ENCODE data around the gene TMEM14C. TPM values are rescaled to one million over a fixed set of nuclear protein-coding genes. Genes with fewer than 3 reads are reported as not detected.

TMEM14C gene
- total RNA-seq, 2 donors from 2014 or later = 99.7 to 208 TPM

DNA sequence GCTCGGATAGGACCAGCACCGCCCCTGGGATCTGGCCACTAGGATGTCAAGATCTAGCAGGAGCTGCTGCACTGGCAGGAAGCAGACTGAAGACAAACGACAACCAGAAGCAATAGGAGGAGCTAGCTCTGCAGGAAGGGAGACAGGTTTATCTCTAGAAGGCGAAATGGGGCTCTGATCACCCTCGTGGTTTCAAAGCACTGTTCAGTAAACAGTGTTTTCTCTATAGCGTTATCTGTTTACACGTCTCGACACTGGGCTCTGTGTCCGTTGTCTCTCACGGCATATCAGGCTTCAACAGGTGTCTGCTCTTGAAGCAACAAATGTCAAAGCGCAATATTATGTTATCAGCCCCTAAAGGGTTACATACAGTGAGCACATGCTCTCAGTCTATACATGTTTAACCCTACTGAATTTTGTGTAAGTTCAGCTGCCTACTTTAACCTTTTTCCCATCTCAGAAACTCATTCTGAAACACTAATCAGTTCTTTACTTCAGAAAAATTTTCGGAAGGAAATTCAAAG, 48.6 kb downstream of the TMEM14C start:
- no peak for TF ChIP-seq POLR2A (IDR thresholded peaks at IDR 0.05)
- no peak for TF ChIP-seq POLR2AphosphoS5 (IDR thresholded peaks at IDR 0.05)
- TF ChIP-seq, protein P1, sequence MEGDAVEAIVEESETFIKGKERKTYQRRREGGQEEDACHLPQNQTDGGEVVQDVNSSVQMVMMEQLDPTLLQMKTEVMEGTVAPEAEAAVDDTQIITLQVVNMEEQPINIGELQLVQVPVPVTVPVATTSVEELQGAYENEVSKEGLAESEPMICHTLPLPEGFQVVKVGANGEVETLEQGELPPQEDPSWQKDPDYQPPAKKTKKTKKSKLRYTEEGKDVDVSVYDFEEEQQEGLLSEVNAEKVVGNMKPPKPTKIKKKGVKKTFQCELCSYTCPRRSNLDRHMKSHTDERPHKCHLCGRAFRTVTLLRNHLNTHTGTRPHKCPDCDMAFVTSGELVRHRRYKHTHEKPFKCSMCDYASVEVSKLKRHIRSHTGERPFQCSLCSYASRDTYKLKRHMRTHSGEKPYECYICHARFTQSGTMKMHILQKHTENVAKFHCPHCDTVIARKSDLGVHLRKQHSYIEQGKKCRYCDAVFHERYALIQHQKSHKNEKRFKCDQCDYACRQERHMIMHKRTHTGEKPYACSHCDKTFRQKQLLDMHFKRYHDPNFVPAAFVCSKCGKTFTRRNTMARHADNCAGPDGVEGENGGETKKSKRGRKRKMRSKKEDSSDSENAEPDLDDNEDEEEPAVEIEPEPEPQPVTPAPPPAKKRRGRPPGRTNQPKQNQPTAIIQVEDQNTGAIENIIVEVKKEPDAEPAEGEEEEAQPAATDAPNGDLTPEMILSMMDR (IDR thresholded peaks at IDR 0.05) = no peak

DNA sequence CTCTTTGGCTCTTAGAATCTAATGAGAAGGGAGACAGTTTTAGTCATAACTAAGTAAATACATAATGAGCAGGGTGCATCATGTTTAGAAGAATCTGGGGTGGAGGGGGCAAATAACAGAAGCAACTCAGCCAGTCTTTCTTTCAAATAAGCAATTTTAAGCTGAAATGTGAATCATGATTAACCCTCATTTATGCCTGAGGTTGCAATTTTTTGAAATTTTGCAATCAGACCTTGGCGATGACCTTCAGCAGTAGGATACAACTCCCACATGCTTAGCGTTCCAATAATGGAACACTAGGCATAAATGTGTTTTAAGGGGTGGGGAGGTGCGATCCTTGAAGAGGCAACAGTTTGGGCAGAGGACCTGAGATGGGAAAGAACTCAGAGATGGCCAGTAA, 55.4 kb downstream of the TMEM14C start:
- TF ChIP-seq POLR2AphosphoS5 (IDR thresholded peaks at IDR 0.05) (no peak), POLR2A (IDR thresholded peaks at IDR 0.05) (no peak)
- TF ChIP-seq, protein P1 (IDR thresholded peaks at IDR 0.05) = no peak
- 89% methylated on average over 3 of the region's 3 CpGs for WGBS
- no peaks in the 10 kb centered on the region for H3K4me1 ChIP-seq (replicated peaks)
- no peak overlapping the region for H3K4me3 ChIP-seq
- intact Hi-C loops (cut with DNase I) = no loop called here
- H3K9me3 ChIP-seq = no peaks in the 10 kb centered on the region
- H3K36me3 ChIP-seq = peaks cover 0 to 3% of the 10 kb centered on the region in 2 donors
- no peak overlapping the region for H3K27ac ChIP-seq
- DNase-seq (ENCODE audit: low spot score) = no peak
- H3K27me3 ChIP-seq (replicated peaks; ENCODE audit: insufficient read depth) = no peaks in the 10 kb centered on the region

More for the DNA sequence above, 48.6 kb downstream of the TMEM14C start:
- H3K27me3 ChIP-seq (replicated peaks; ENCODE audit: insufficient read depth) = no peaks in the 10 kb centered on the region
- WGBS = 64% methylated on average over 12 of the region's 12 CpGs
- no peaks in the 10 kb centered on the region for H3K4me1 ChIP-seq (replicated peaks)
- no peaks in the 10 kb centered on the region for H3K9me3 ChIP-seq
- intact Hi-C loops (cut with DNase I) = no loop called here
- no peak for DNase-seq (ENCODE audit: low spot score)
- no peaks in the 10 kb centered on the region for H3K36me3 ChIP-seq
- no peak overlapping the region for H3K4me3 ChIP-seq
- H3K27ac ChIP-seq = no peak overlapping the region

DNA sequence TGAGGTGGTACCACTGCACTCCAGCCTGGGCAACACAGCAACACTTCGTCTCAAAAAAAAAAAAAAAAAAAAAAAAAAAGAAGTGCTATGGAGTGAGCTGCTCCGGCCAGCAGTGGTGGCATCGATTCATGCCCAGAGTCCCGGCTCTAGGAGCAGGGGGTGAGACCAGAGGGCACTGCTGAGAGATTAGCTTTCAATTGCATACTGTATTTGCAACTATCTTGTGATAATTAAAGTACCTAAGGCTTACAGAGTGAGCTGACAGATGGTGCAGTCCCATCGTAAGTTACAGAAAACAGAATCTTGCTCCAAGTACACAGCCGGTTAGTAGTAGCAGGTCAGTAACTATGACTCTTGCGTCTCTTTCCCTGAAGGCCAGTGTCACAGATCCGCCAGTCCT, 56.2 kb downstream of the TMEM14C start:
- Histone ChIP-seq H3K4me3 (no peak overlapping the region), H3K27ac (no peak overlapping the region)
- 96% methylated on average over 8 of the region's 8 CpGs for WGBS

More for the DNA sequence above, 56.2 kb downstream of the TMEM14C start:
- Histone ChIP-seq H3K9me3 (no peaks in the 10 kb centered on the region), H3K36me3 (peaks cover 0 to 3% of the 10 kb centered on the region in 2 donors), H3K27me3 (replicated peaks; ENCODE audit: insufficient read depth) (no peaks in the 10 kb centered on the region), H3K4me1 (replicated peaks) (no peaks in the 10 kb centered on the region)
- no peak for DNase-seq (ENCODE audit: low spot score)
- TF ChIP-seq, protein P1 (IDR thresholded peaks at IDR 0.05) = no peak
- TF ChIP-seq POLR2A (IDR thresholded peaks at IDR 0.05) = no peak
- no peak for TF ChIP-seq POLR2AphosphoS5 (IDR thresholded peaks at IDR 0.05)
- intact Hi-C loops (cut with DNase I) = no loop called here

Small RNA genes lying within 50 kb of the gene (small RNA-seq; reads per million reads assigned to genes)
- gene RF00019 = 0 reads per million in 2 donors
- 0 to 0.10 reads per million in 2 donors for gene RNA5SP203

Other genes starting within 250 kb of the TMEM14C start
- 10 to 100 TPM; 22.9 to 58.2 TPM for gene GCNT2, start 201.7 kb upstream of the TMEM14C start, total RNA-seq
- gene C6orf52, start 28.5 kb upstream of the TMEM14C start, total RNA-seq = 1 to 10 TPM in 1 of 2 donors, not detected in 1; 3.3 TPM
- gene PAK1IP1, start 28.1 kb upstream of the TMEM14C start, total RNA-seq = 10 to 100 TPM; 12.2 to 36.7 TPM
- gene TMEM14B, start 24.7 kb downstream of the TMEM14C start, total RNA-seq = 100 to 1,000 TPM in 1 of 2 donors, 10 to 100 TPM in 1; 81.1 to 165 TPM
- gene MAK, start 115.5 kb downstream of the TMEM14C start, total RNA-seq = 1 to 10 TPM in 1 of 2 donors, under 1 TPM in 1; 0.09 to 1.8 TPM
- gene GCM2, start 159.0 kb downstream of the TMEM14C start, total RNA-seq = not detected
- gene SYCP2L, start 164.0 kb downstream of the TMEM14C start, total RNA-seq = 1 to 10 TPM in 1 of 2 donors, under 1 TPM in 1; 0.46 to 3.7 TPM

Measured in prostate gland (tissue), 2 donors.